ENCODE measurements around the gene POMGNT2.

DNA sequence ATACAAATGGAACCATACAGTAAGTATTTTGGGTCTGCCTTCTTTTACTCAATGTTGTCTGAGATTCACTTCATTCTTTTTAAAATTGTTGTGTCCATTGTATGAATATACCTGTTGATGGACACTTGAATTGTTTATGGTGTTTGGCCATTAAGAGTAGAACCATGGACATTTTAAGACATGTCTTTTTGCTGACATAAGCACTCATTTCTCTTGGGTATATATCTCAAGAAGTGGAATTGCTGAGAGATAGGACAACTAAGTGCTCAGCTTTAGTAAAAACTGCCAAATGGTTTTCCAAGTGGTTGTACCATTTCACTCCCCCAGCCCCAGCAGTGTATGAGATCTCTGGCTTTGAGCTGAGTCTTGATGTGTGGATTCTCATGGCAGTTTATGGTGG lies 28.2 kb downstream of the POMGNT2 start:
- TF ChIP-seq POLR2A (IDR thresholded peaks at IDR 0.05; ENCODE audit: low read depth, low read length): no peak
- no peak for TF ChIP-seq POLR2AphosphoS5 (IDR thresholded peaks at IDR 0.05; ENCODE audit: low read depth, low read length)
